HepG2 (cell line): Measurements from ENCODE around the gene ZFPM1. TPM values are rescaled to one million over a fixed set of nuclear protein-coding genes. Genes with fewer than 3 reads are reported as not detected.

Experiments
- ATF7 ChIP-seq, 2 experiments: fragments of 450-650 bp in 1 of 2; sonication (generic) in 1 of 2; formaldehyde crosslinking in 1 of 2; IDR thresholded peaks; 2 replicates each; pipeline versions ENCODE4 v1.4.0 to v1.6.1; 2016 to 2020; ENCODE audit warnings: antibody characterized with exemption in 1 of 2, mild to moderate bottlenecking in 1 of 2, missing genetic modification reagents in 1 of 2
- EHMT2 ChIP-seq: fragments of 200-600 bp; sonication (generic); IDR thresholded peaks from 2 replicates; pipeline ENCODE4 v1.7.0; 2017; ENCODE audit warnings: antibody characterized with exemption, low read depth, low read length, borderline replicate concordance
- GPN1 ChIP-seq: sonication (generic); formaldehyde crosslinking; IDR thresholded peaks from 2 replicates; pipeline ENCODE4 v1.5.1; 2020; ENCODE audit warnings: missing genetic modification reagents, borderline replicate concordance
- HDAC2 ChIP-seq: sonication (generic); formaldehyde crosslinking; IDR thresholded peaks from 2 replicates; pipeline ENCODE4 v1.4.0; 2020; ENCODE audit warnings: missing genetic modification reagents
- HOXD1 ChIP-seq: sonication (generic); formaldehyde crosslinking; IDR thresholded peaks from 2 replicates; pipeline ENCODE4 v1.5.0; 2020; ENCODE audit warnings: missing genetic modification reagents
- KLF15 ChIP-seq: sonication (generic); formaldehyde crosslinking; IDR thresholded peaks from 2 replicates; pipeline ENCODE4 v1.8.1; 2023; ENCODE audit warnings: borderline replicate concordance, mild to moderate bottlenecking, inconsistent platforms, missing genetic modification reagents, mixed read lengths
- NCOA5 ChIP-seq: sonication (generic); formaldehyde crosslinking; IDR thresholded peaks from 2 replicates; pipeline ENCODE4 v1.4.0; 2020; ENCODE audit warnings: missing genetic modification reagents
- PRPF4 ChIP-seq: fragments of 200-400 bp; formaldehyde crosslinking; IDR thresholded peaks from 2 replicates; pipeline ENCODE4 v1.6.1; 2016; ENCODE audit warnings: low read length, low read depth; ENCODE audit not compliant: poor library complexity, severe bottlenecking
- SYNCRIP ChIP-seq: fragments of 200-400 bp; formaldehyde crosslinking; IDR thresholded peaks from 2 replicates; pipeline ENCODE4 v1.6.1; 2018; ENCODE audit warnings: mild to moderate bottlenecking, low read depth, low read length; ENCODE audit not compliant: insufficient read depth
- ZBTB1 ChIP-seq: sonication (generic); formaldehyde crosslinking; IDR thresholded peaks from 2 replicates; pipeline ENCODE4 v1.4.0; 2020; ENCODE audit warnings: missing genetic modification reagents, borderline replicate concordance
- ZNF34 ChIP-seq: sonication (generic); formaldehyde crosslinking; IDR thresholded peaks from 2 replicates; pipeline ENCODE4 v1.4.0; 2020; ENCODE audit warnings: mild to moderate bottlenecking, missing genetic modification reagents, borderline replicate concordance
- ZNF496 ChIP-seq: sonication (generic); formaldehyde crosslinking; IDR thresholded peaks from 2 replicates; pipeline ENCODE4 v1.8.1; 2023; ENCODE audit warnings: mild to moderate bottlenecking, moderate library complexity, missing genetic modification reagents; ENCODE audit not compliant: insufficient replicate concordance
- ZNF598 ChIP-seq: sonication (generic); formaldehyde crosslinking; IDR thresholded peaks from 2 replicates; pipeline ENCODE4 v1.5.1; 2020; ENCODE audit warnings: mild to moderate bottlenecking, missing genetic modification reagents, borderline replicate concordance
- polyA plus RNA-seq, 8 experiments: library from polyadenylated mRNA; depleted of rRNA in 3 of 8; stranded (reverse) in 7 of 8; unstranded in 1 of 8; fragments of >200 nt; fragmentation: Illumina TruSeq in 4 of 8; extraction: Trizol in 4 of 8; gene quantifications; 2 replicates each; pipeline versions ENCODE4 v1.2.1 to v1.2.3, GENCODE V29; 2011 to 2016; ENCODE audit warnings: low read depth in 4 of 8, missing spikeins in 1 of 8, mixed read lengths in 1 of 8; ENCODE audit not compliant: insufficient read depth in 1 of 8
- total RNA-seq, 5 experiments: library from RNA; depleted of rRNA; stranded (reverse); fragments of >200 nt; fragmentation: Illumina TruSeq; extraction: Trizol; gene quantifications; 2 replicates each; pipeline ENCODE4 v1.2.3, GENCODE V29; 2016; ENCODE audit warnings: low read depth in 1 of 5
- TF ChIP-seq, protein P1 (sequence below): sonication (generic); formaldehyde crosslinking; IDR thresholded peaks from 2 replicates; pipeline ENCODE4 v1.4.0; 2020; ENCODE audit warnings: mild to moderate bottlenecking, missing genetic modification reagents
- TF ChIP-seq, protein P2 (sequence below): sonication (generic); formaldehyde crosslinking; IDR thresholded peaks from 2 replicates; pipeline ENCODE4 v1.5.0; 2020; ENCODE audit warnings: mild to moderate bottlenecking, missing genetic modification reagents, borderline replicate concordance
- TF ChIP-seq, protein P3 (sequence below): IDR thresholded peaks from 2 replicates; pipeline ENCODE4 v1.6.1; 2016; ENCODE audit warnings: missing compliant biosample characterization, missing genetic modification reagents, borderline replicate concordance
- TF ChIP-seq, protein P4 (sequence below): sonication (generic); formaldehyde crosslinking; IDR thresholded peaks from 2 replicates; pipeline ENCODE4 v1.4.0; 2020; ENCODE audit warnings: mild to moderate bottlenecking, low read depth, missing genetic modification reagents
- TF ChIP-seq, protein P5 (sequence below): sonication (generic); formaldehyde crosslinking; IDR thresholded peaks from 2 replicates; pipeline ENCODE4 v1.9.0; 2021; ENCODE audit warnings: missing genetic modification reagents, borderline replicate concordance
- TF ChIP-seq, protein P6 (sequence below): sonication (generic); formaldehyde crosslinking; IDR thresholded peaks from 2 replicates; pipeline ENCODE4 v1.5.0; 2020; ENCODE audit warnings: missing genetic modification reagents

The ZFPM1 gene
- total and polyA plus RNA-seq, 2 of the 13 experiments (the other 11 are each of a cell fraction or from before 2014, with no cell fraction given), result 1.3 to 3.8 TPM

DNA sequence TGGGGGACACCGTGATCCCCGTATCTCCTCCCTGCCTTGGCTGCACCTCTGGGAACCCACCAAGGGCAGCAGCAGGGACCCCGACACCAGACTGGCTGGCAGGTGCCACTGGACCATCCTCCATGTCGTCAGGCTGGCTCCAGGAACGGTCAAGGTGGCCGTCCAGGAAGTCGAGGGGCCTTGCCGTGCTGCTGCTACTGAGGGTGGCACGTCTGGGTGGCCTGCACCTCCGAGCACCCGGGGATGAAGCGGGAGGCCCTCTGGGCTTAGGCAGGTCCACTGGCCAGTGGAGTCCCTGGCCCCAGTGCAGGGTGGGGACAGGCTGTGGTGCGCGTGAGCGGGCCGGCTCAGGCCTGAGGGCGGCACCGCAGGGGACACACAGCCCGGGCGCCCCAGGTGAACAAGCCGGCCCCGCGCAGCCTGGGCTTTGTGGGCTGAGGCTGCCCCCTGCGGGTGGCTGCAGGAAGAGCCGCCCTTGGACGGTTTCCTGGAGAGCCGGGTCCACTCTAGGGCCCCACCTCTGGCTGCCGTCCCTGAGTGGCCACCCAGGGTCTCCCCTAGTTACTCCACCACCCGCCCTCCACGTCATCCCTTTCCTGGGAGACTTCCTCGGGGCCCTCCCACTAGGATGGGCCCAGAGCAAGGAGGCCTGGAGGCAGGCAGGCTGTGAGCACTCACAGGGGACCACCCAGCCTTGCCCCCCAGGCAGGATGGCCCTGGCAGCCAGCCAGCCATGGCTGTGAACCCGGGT, 74.3 kb downstream of the ZFPM1 start (continued):
- TF ChIP-seq, protein P1, sequence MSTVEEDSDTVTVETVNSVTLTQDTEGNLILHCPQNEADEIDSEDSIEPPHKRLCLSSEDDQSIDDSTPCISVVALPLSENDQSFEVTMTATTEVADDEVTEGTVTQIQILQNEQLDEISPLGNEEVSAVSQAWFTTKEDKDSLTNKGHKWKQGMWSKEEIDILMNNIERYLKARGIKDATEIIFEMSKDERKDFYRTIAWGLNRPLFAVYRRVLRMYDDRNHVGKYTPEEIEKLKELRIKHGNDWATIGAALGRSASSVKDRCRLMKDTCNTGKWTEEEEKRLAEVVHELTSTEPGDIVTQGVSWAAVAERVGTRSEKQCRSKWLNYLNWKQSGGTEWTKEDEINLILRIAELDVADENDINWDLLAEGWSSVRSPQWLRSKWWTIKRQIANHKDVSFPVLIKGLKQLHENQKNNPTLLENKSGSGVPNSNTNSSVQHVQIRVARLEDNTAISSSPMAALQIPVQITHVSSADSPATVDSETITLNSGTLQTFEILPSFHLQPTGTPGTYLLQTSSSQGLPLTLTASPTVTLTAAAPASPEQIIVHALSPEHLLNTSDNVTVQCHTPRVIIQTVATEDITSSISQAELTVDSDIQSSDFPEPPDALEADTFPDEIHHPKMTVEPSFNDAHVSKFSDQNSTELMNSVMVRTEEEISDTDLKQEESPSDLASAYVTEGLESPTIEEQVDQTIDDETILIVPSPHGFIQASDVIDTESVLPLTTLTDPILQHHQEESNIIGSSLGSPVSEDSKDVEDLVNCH (CRISPR knock-in tag), result no peak
- TF ChIP-seq, protein P2, sequence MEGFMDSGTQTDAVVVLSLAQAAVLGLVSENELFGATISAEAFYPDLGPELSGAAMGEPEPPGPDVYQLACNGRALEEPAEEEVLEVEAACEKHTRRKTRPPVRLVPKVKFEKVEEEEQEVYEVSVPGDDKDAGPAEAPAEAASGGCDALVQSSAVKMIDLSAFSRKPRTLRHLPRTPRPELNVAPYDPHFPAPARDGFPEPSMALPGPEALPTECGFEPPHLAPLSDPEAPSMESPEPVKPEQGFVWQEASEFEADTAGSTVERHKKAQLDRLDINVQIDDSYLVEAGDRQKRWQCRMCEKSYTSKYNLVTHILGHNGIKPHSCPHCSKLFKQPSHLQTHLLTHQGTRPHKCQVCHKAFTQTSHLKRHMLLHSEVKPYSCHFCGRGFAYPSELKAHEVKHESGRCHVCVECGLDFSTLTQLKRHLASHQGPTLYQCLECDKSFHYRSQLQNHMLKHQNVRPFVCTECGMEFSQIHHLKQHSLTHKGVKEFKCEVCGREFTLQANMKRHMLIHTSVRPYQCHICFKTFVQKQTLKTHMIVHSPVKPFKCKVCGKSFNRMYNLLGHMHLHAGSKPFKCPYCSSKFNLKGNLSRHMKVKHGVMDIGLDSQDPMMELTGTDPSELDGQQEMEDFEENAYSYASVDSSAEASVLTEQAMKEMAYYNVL (CRISPR knock-in tag), result peak; percentile 72; the same call in 1 of the 2 replicates
- TF ChIP-seq SYNCRIP, result no peak
- no peak for TF ChIP-seq ATF7 (IDR thresholded peaks at IDR 0.05)
- TF ChIP-seq ATF7 (CRISPR knock-in tag; IDR thresholded peaks at IDR 0.05), result no peak
- TF ChIP-seq ZNF34 (CRISPR knock-in tag), result no peak
- TF ChIP-seq EHMT2, result no peak
- no peak; the same call in 1 of the 2 replicates for TF ChIP-seq ZNF598 (CRISPR knock-in tag)
- no peak for TF ChIP-seq ZNF496 (CRISPR knock-in tag)
- TF ChIP-seq HDAC2, result peak; percentile 57; the same call in 1 of the 2 replicates
- TF ChIP-seq, protein P3, sequence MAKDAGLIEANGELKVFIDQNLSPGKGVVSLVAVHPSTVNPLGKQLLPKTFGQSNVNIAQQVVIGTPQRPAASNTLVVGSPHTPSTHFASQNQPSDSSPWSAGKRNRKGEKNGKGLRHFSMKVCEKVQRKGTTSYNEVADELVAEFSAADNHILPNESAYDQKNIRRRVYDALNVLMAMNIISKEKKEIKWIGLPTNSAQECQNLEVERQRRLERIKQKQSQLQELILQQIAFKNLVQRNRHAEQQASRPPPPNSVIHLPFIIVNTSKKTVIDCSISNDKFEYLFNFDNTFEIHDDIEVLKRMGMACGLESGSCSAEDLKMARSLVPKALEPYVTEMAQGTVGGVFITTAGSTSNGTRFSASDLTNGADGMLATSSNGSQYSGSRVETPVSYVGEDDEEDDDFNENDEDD (CRISPR knock-in tag), result no peak
- TF ChIP-seq ZBTB1 (CRISPR knock-in tag), result no peak
- 0 out of 2 replicates have a peak, but pooled peaks have one; percentile 76 for TF ChIP-seq GPN1 (CRISPR knock-in tag)
- TF ChIP-seq, protein P4, sequence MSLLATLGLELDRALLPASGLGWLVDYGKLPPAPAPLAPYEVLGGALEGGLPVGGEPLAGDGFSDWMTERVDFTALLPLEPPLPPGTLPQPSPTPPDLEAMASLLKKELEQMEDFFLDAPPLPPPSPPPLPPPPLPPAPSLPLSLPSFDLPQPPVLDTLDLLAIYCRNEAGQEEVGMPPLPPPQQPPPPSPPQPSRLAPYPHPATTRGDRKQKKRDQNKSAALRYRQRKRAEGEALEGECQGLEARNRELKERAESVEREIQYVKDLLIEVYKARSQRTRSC, result no peak
- TF ChIP-seq, protein P5, sequence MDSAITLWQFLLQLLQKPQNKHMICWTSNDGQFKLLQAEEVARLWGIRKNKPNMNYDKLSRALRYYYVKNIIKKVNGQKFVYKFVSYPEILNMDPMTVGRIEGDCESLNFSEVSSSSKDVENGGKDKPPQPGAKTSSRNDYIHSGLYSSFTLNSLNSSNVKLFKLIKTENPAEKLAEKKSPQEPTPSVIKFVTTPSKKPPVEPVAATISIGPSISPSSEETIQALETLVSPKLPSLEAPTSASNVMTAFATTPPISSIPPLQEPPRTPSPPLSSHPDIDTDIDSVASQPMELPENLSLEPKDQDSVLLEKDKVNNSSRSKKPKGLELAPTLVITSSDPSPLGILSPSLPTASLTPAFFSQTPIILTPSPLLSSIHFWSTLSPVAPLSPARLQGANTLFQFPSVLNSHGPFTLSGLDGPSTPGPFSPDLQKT (CRISPR knock-in tag), result no peak
- TF ChIP-seq, protein P6, sequence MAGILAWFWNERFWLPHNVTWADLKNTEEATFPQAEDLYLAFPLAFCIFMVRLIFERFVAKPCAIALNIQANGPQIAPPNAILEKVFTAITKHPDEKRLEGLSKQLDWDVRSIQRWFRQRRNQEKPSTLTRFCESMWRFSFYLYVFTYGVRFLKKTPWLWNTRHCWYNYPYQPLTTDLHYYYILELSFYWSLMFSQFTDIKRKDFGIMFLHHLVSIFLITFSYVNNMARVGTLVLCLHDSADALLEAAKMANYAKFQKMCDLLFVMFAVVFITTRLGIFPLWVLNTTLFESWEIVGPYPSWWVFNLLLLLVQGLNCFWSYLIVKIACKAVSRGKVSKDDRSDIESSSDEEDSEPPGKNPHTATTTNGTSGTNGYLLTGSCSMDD (CRISPR knock-in tag), result no peak
- TF ChIP-seq NCOA5 (CRISPR knock-in tag), result no peak
- no peak for TF ChIP-seq PRPF4
- TF ChIP-seq HOXD1 (CRISPR knock-in tag), result no peak
- TF ChIP-seq KLF15 (CRISPR knock-in tag), result 0 out of 2 replicates have a peak, but pooled peaks have one; percentile 42
